ENCODE measurements around the gene GNG4. TPM values are rescaled to one million over a fixed set of nuclear protein-coding genes. Genes with fewer than 3 reads are reported as not detected.
"Not testable (repeated sequence)": the region's sequence is repeated elsewhere in the genome, so short reads cannot be mapped to it uniquely, and the experiment has no call there.

Gene GNG4
- total RNA-seq, 1 experiment from 2014 or later = 0.25 TPM

DNA sequence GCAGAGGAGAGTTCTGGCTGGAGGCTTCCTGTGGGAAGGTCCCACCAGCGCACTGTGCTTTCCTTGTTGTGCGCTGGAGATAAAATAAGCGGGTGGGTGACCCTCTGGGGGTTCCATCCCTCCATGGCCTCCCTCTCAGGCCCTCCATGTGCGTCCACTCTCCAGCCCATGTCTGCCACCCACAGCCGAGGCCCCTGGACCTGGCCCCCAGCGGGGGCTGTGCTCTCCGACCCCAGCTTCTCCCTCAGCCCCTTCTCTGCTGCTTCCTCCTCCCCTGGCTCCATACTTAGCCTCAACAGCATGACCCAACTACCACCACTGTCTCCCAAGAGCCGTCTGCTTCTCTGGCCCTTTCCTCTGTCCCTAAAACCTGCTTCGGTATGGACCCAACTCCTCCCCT, 61.4 kb downstream of the GNG4 start:
- no peak for DNase-seq (ENCODE audit: extremely low read depth, low read depth)

GRCh38 chr1:235586992-235587391, 62.6 kb downstream of the GNG4 start:
- no peak for DNase-seq (ENCODE audit: extremely low read depth, low read depth)

GRCh38 chr1:235586413-235586812, 63.2 kb downstream of the GNG4 start:
- no peak for DNase-seq (ENCODE audit: extremely low read depth, low read depth)

DNA sequence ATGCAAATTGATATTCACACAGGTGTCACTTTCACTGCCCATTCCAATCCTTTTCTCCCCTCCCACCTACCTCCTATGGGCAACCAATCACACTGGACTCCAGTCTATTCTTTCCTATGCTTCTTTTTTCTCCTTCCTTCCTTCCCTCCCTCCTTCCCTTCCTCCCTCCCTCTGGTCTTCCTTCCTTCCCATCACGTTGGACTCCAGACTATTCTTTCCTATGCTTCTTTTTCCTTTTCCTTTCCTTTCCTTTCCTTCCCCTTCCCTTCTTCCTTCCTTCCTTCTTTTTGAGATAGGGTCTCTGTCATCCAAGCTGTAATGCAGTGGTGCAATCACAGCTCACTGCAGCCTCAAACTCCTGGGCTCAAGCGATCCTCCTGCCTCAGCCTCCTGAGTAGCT, 64.6 kb downstream of the GNG4 start:
- DNase-seq (ENCODE audit: extremely low read depth, low read depth) = no peak

- no peak for DNase-seq (ENCODE audit: extremely low read depth, low read depth)
These were observed 66.0 kb downstream of the GNG4 start for GRCh38 chr1:235583511-235584001.

DNA sequence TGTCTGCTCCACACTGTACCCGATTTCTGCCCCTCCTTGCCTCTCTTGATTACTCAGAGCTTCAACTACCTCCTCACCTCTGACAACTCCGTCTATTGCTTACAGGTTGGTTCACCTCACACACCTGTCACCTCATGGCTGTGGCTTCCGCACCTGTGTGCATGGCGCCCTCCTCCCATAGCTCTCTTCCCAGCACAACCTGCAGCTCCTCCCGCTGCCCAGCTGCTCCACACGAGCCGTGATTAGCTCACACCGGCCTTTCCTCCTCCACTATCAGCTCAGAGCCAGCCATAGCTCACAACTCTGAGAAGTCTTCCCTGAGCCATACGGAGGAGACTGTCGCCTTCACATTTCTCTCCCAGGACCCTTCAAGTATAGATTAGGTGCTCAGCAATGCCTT, 67.5 kb downstream of the GNG4 start:
- no peak for DNase-seq (ENCODE audit: extremely low read depth, low read depth)

- DNase-seq (ENCODE audit: extremely low read depth, low read depth) = no peak
These were observed 69.7 kb downstream of the GNG4 start for GRCh38 chr1:235579891-235580290.

DNA sequence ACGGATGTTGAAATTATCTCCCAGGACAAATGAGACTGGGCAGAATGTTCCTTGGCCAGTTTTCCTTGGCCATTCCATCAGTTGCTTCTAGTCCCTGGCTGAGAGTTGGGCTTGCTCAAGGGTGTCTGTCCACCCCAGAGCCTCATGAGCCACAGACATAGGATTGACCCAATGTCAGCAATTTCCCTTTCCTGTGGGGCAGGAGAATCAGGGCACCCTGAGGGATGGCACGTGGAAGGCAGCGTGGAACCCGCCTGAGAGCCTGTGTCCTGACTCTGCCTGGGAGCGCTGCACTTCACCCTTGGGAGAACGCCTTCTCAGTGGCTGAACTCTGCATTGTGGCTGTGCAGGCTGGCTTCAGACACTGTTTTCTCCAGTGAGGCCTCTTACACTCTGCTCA, 74.0 kb downstream of the GNG4 start:
- no peak for DNase-seq (ENCODE audit: extremely low read depth, low read depth)

GRCh38 chr1:235573880-235574279, 75.7 kb downstream of the GNG4 start:
- no peak for DNase-seq (ENCODE audit: extremely low read depth, low read depth)

- not testable (repeated sequence) for DNase-seq (ENCODE audit: extremely low read depth, low read depth)
These were observed 76.6 kb downstream of the GNG4 start for GRCh38 chr1:235572971-235573370.

DNA sequence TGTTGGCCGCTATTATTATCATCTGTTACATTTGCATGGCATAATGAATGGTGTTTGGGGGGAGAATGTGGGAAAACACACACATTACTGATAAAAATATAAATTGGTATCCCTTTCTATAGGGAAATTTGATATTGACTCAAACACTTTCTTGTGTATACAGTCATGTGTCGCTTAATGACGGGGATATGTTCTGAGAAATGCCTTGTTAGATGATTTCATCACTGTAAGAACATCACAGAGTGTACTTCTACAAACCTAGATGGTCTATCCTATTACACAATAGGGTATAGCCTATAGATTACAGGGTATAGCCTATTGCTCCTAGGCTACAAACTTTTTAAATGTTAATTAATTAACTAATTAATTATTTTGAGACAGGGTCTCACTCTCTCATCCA, 78.1 kb downstream of the GNG4 start:
- DNase-seq (ENCODE audit: extremely low read depth, low read depth) = no peak

- no peak for DNase-seq (ENCODE audit: extremely low read depth, low read depth)
These were observed 81.6 kb downstream of the GNG4 start for GRCh38 chr1:235567812-235568503.

DNA sequence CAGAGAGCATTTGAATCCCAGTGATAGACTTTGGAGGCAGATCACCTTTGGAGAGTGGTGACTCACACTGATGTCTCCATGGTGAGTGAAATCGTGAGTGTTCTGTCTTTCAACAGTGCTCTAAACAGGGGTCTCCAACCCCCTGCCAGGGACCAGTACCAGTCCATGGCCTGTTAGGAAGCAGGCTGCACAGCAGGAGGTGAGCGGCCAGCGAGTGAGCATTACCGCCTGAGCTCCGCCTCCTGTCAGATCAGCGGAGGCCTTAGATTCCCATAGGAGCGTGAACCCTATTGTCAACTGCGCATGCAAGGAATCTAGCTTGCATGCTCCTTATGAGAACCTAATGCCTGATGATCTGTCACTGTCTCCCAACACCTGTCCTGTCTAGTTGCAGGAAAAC, 83.5 kb downstream of the GNG4 start:
- no peak for DNase-seq (ENCODE audit: extremely low read depth, low read depth)

DNA sequence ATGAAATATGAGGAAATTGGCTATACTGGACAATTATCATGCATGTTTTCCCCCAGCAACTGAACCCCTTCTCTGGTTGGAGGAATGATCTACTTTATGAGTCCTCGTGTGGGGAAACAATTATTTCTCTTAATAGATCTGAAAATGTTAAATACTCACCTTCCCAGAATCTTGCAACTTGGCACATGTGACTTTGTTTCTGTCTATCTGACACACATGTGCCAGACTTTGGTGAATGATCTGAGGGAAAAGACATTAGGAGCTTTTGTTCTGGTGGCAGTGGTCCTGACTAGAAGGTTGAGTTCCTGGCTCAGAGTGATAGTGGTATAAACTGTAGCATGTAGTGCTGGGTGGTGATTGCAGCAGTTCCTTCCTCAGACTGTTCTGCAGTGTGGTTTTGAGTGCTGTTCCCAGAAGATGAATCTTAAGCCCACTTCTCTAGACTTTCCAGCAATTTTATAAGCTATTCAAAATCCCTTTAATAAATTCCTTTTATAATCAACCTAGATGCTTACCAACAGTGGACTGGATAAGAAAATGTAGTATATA, 86.0 kb downstream of the GNG4 start:
- no peak for DNase-seq (ENCODE audit: extremely low read depth, low read depth)

- no peak for DNase-seq (ENCODE audit: extremely low read depth, low read depth)
These were observed 87.0 kb downstream of the GNG4 start for GRCh38 chr1:235562589-235562988.

GRCh38 chr1:235558621-235559169, 90.9 kb downstream of the GNG4 start:
- no peak for DNase-seq (ENCODE audit: extremely low read depth, low read depth)

DNA sequence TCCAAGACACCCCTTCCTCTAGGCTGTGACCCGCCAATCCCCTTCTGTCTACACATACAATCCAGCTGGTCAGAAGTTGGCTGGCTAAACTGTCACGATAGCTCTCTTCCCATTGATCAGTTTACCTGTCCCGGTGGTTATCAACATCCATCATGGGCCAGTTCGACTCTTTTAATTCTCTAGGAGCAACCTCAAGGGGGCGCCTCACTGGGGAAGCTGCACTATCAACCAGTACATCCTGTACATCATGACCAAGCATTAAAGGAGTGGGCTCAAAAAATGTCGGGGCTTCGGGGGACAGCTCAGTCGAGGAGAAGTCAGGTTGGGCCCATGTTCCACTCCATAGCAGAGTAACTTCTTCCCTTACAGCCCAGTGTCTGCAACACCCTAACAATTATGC, 92.1 kb downstream of the GNG4 start:
- DNase-seq (ENCODE audit: extremely low read depth, low read depth) = no peak

GRCh38 chr1:235556807-235557206, 92.8 kb downstream of the GNG4 start:
- DNase-seq (ENCODE audit: extremely low read depth, low read depth) = no peak

DNA sequence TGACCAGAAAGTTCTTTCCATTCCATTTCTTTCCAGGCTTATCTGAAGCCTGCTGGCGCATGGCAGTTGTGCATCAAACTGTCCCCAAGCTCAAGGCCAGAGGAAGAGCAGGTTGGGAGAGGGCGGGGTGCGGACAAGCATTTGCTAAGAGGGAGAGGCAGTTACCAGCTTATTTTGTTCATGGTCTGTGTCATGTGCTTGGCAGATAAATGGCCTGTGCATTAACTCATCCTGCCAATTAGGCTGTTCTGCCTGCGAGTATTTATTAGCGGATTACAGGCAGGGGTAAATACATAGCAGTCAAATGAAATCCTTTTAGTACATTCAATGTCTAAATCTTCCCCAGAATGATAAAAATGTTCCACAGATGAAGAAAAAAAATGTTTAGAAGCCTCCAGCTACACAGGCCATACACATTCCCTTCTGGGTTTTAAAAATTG, 96.5 kb downstream of the GNG4 start:
- no peak for DNase-seq (ENCODE audit: extremely low read depth, low read depth)

DNA sequence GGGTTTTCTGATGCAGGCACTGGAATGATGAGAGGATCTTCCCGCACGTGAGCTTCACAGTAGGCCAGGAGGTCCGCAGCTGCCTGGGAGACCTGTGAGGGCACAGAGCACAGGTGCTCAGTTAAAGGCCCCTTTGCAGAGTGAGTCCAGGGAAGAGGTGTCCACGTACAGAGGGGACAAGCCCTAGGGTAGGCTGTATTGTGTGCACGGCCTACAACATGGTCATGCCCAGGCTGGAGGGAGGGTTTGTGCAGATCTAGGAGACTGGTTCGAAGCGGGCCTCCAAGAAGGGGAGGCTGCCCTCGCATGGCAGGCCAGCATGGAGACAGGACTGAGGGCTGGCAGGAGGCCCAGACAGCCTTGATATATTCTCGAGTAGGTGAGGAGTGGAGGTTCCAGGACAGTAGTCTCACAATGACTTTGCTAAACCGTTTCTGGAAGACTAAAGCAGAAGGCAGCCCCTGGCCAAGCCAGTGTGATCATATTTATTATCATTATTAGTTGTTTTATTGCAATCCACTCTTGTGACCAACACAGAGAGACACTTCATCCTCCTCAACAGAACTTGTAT, 97.4 kb downstream of the GNG4 start:
- no peak for DNase-seq (ENCODE audit: extremely low read depth, low read depth)

- no peak for DNase-seq (ENCODE audit: extremely low read depth, low read depth)
These were observed 100.0 kb downstream of the GNG4 start for GRCh38 chr1:235549351-235550139.

Data from NCI-H460 (cell line).